NCI-H345 treated with DMSO at 0.1 percent for 48 hours (cell line): Measurements from ENCODE around the gene CPSF6.
A peak's percentile ranks its signal among the peaks of the same experiment; 100 is the strongest.
"Not testable (repeated sequence)": the region's sequence is repeated elsewhere in the genome, so short reads cannot be mapped to it uniquely, and the experiment has no call there.

ENCODE experiments used
- DNase-seq: peaks from one replicate; lab custom pipeline; 2025; ENCODE audit not compliant: unreplicated experiment; lab: John Stamatoyannopoulos, UW

The CPSF6 gene

DNA sequence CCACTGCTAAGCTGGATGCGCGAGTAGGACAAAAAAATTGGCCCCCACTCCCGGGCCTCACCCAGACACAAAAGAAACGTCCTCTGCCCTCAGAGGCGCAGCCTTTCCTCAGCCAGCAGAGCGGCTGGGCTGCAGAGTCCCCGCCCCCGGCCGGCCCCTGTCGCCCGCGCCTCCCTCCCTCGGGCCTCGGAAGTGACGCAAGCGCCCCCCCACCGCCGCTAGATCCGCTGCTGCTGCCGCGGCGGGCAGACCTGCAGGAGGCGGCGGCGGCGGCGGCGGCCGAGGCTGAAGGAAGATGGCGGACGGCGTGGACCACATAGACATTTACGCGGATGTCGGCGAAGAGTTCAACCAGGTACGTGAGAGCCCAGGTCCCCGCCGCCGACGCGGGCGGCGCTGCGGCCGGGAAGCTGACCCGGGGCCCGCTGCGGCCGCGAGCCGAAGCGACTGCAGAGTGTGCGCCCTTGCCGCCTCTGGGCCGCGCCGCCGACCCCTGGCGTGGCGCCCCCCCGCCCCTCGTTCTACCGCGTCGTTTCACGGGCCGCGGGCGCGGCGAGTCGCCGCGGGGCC, at the start of gene CPSF6:
Gene CPSF6, plus strand, starts transcription at position 218 of the 570 bp plus-strand sequence. Its CDS starts 78 bp downstream, at position 296.
- peak; percentile 89 for DNase-seq

- DNase-seq = no peak
These were observed 42.8 kb upstream of the CPSF6 start for GRCh38 chr12:69196302-69197288.

DNA sequence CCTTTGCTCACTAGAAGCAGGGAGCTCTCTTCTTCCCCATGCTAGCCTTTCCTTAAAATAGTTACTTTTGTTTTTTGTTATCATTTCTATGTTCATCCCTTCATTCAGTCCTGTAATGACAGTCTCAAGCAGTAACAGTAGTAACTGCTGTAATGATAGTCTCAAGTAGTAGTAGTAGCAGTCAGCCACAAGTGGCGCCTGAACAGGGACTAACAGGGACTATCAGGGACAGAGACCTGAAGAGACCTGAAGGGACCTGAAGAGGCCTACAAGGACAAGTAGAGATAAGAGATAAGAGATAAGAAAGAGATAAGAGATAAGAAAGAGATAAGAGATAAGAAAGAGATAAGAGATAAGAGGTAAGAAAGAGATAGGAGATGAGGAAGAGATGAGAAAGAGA, 39.4 kb upstream of the CPSF6 start:
- not testable (repeated sequence) for DNase-seq

DNA sequence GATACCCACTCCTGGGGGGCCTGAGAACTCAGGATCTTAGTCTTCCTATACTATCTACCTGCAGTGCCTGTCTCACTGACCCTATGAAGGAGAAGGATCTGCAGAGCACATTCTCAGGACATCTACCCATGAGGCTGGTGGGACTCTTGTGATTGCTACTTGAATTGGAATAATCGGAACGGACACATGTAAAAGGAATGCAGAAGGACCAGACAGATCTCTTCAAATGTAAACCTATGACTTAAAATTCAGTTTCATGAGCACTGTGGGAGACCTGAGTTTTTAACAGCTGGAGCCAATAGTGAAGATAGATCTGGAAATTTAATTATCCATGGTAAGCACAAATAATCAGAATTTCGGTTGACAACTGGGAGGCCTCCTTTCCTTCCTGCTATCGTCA, 35.2 kb upstream of the CPSF6 start:
- no peak for DNase-seq

GRCh38 chr12:69210661-69211060, 28.7 kb upstream of the CPSF6 start:
- no peak for DNase-seq

- no peak for DNase-seq
These were observed 28.2 kb upstream of the CPSF6 start for GRCh38 chr12:69211160-69211559.

- DNase-seq = no peak
These were observed 25.2 kb upstream of the CPSF6 start for GRCh38 chr12:69214169-69214568.

GRCh38 chr12:69225251-69225910, 14.0 kb upstream of the CPSF6 start:
- no peak for DNase-seq

DNA sequence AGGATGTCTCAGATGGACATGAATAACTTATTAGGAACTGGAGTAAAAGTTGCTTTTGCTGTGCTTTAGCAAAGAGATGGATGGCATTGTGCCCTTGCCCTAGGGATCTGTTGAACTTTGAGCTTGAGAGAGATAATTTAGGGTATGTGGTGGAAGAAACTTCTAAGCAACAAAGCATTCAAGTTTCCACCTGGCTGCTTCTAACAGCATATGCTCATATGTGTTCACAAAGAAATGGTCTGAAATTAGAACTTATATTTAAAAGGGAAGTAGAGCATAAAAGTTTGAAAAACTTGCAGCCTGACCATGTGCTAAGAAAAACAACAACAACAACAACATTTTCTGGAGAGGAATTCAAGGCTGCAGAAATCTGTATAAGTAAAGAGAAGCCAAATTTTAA, 7.9 kb upstream of the CPSF6 start:
- no peak for DNase-seq

DNA sequence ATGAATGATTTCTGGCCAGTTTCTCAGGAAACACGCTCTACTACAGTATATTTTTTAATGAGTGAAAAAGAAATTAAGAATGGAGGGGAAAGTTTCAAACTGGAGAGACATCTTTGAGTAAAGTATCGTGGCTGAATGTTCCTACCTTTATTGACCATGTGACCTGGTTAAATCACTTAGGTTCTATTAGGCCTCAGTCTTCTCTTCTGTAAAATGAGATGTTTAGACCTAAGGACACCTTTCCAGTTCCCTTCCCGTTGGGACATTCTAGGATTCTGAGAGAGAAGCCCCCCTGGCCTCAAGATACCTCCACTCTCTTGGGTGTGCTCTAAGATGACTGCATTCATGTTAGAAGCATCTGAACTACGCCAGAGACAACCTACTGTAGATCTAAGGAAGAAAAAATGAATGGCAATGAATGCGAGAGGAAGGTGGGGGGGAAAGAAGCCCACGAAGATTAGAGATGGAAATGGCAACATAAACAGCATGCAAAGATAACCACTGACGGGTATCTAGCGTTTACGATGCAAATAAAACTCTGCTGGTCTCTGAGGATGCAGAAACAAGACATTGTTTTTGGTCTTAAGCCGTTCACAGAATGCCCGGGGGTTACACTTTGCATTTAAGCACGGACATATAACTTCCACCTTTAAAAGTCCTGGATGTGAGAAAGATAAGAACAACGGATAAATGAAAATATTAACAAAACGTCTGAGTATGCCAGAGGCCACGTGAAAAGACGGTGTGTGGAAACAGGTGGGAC, 599 bp upstream of the CPSF6 start:
- no peak for DNase-seq

DNA sequence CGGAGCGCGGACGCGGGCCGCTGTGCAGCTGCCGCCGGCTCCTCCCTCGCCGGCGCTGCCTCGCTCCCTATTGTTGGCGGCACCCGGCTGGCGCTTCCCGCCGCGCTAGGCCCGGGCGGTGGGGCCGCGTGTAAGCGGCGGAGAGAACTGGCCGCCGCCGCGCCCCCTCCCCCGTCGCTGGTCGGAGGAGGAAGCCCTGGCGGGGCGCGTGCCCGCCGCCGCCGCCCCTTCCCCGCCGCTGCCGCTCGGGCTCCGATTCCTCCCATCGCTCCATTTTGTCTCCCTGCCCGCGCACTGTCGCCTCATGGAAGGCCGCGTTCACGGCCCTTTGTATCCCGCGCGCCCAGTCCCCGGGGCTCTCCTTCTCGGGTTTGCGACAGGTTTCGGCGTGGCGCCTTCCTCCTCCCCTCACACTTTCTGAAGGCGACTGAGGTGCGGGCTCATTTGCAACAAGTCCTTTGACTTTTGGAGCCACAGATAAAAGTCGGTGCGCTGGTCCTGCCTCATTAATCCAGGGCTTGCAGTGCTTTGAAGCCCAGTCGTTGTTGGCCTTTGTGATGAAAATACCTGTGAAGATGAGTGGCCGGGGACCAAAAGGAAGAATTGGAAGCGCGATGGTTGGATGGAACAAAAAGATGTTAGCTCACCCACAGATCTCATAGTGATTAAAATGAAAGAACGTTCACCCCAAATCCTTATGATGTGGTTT, 707 bp downstream of the CPSF6 start:
- peak; percentile 38 for DNase-seq

DNA sequence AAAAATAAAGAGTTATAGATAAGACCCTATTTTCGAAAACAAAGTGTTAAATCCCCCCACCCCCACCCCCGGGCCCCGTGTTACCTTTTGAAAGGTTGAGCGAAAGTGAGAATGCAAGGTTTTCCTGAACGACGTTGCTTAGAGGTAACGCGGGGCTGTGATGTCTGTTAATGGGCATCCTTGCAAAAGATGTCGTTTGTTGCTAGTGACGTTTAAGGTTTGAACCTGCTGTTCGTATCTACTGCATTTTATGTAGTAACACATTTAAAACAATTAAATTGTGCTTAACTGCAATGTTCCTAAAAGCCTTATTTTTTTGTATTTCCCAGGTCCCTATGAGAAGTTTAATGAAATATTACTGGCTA, 1.2 kb downstream of the CPSF6 start:
- DNase-seq = no peak

DNA sequence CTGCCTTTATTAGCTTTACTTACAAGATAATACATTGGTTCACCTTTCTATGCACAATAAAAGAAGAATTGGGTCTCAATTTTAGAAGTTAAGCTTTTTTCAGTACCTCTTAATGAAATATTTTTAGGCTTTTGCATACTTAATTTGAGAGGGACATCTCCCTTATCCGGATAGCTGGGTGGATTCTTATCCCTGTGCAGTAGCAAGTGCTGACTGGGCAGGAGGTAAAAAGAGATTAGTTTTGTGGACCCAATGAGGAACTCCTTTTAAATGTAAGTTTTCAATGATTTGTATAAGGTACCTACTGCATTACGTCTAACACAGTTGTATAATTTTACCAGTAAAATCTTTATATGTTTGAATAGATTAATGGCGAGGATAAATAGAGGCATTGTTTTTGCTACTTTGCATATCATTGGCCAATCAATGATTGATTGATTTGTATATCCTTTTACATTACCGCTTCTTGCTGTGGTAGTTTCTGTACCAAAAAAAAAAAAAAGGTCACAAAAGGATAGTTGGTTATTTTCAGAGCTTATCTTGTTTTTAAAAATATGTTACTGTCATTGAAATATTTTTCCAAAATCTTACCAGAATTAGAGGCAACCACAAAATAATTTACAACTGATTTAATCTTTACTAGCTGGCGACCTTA, 2.2 kb downstream of the CPSF6 start:
- DNase-seq = no peak

DNA sequence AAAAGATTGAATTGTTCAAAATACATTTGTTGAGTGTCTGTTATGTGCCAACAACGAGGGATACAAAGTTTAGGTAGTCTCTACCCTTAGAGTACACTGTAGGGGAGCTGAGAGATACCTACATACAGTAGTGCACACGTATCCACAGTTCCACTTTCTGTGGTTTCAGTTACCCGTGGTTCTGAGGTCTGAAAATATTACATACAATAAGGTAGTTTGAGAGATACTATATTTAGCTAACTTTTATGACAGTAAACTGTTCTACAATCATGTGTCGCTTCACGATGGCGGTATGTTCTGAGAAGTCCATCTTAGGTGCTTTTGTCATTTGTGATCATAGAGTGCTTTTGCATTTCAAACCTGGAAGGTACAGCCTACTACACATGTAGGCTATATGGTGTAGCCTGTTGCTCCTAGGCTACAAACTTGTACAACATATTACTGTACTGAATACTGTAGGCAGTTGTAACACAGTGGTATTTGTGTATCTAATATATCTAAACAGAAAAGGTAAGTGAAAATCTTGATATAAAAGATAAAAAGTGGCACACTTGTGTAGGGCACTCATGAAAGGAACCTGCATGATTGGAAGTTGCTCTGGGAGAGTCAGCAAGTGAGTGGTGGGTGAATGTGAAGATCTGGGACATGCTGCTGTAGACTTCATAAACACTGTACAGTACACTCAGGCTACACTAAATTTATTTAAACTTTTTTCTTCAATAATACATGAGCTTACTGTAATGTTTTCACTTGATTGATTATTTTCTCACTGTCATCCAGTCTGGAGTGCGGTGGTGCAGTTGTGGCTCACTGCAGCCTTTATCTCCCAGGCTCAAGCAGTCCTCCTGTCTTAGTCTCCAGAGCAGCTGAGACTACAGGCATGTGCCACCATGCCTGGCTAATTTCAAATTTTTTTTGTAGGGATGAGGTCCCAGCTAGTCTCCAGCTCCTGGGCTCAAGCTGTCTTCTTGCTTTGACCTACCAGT, 4.0 kb downstream of the CPSF6 start:
- no peak for DNase-seq

GRCh38 chr12:69247268-69248018, 8.1 kb downstream of the CPSF6 start:
- no peak for DNase-seq

DNA sequence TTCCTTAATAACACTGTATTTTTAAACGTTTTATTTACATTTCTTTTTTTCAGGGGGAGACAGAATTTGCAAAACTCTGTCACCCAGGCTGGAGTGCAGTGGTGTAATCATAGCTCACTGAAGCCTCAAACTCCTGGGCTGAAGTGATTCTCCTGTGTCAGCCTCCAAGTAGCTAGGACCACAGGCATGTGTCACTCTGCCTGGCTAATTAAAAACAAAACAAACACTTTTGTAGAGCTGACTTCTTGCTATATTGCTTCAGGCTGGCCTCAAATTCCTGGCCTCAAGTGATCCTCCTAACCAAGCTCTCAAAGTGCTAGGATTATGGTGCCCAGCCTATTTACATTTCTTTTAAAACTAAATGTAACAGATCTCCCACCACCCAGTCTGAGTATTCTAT, 12.7 kb downstream of the CPSF6 start:
- no peak for DNase-seq

DNA sequence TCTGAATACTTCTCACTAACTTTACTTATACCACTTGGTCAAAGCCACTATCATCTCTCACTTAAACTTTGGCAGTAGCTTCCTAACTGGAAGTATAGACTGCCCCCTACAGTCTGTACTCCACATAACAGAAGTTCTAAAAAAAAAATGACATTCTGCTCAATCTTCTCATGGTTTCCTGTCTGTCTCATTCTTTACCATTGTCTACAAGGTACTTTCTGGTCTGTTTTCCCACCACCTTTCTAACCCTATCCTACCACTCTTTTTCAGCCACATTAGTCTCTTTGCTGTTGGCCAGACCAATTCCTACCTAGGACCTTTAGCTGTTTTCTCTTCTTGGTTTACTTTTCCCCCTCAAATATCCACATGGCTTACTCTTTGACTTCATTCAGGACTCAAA, 14.7 kb downstream of the CPSF6 start:
- DNase-seq = peak; percentile 18

- no peak for DNase-seq
These were observed 15.5 kb downstream of the CPSF6 start for GRCh38 chr12:69254862-69255261.
